SH-SY5Y (cell line): ENCODE measurements around the gene ADIPOQ.

Experiments used
- GATA2 ChIP-seq: IDR thresholded peaks from 2 replicates; pipeline ENCODE4 v1.6.1; 2011; ENCODE audit warnings: mild to moderate bottlenecking, low read depth, low read length
- GATA3 ChIP-seq: IDR thresholded peaks from 2 replicates; pipeline ENCODE4 v1.6.1; 2011; ENCODE audit warnings: low read depth, mild to moderate bottlenecking, low read length, moderate library complexity

- TF ChIP-seq GATA2 (no peak), GATA3 (no peak)
These were observed 42.2 kb upstream of the ADIPOQ start for GRCh38 chr3:186800285-186800684.
